Measurements from ENCODE around the gene CELF4.

The CELF4 gene

GRCh38 chr18:37560003-37560402 is 5.6 kb downstream of the CELF4 start:
- H3K4me3 ChIP-seq (ENCODE audit: low read length): no peak overlapping the region
- DNase-seq (ENCODE audit: low read depth): no peak
- TF ChIP-seq CTCF (conservative IDR thresholded peaks at IDR 0.05; ENCODE audit: low read length): no peak

GRCh38 chr18:37559194-37559593 is 6.4 kb downstream of the CELF4 start:
- no peak overlapping the region for H3K4me3 ChIP-seq (ENCODE audit: low read length)
- TF ChIP-seq CTCF (conservative IDR thresholded peaks at IDR 0.05; ENCODE audit: low read length): no peak
- no peak for DNase-seq (ENCODE audit: low read depth)

GRCh38 chr18:37554399-37554787 is 11.2 kb downstream of the CELF4 start:
- no peak for TF ChIP-seq CTCF (conservative IDR thresholded peaks at IDR 0.05; ENCODE audit: low read length)
- DNase-seq (ENCODE audit: low read depth): no peak
- H3K4me3 ChIP-seq (ENCODE audit: low read length): no peak overlapping the region

GRCh38 chr18:37553633-37554398 is 11.8 kb downstream of the CELF4 start:
- TF ChIP-seq CTCF (conservative IDR thresholded peaks at IDR 0.05; ENCODE audit: low read length): peak; percentile 20
- H3K4me3 ChIP-seq (ENCODE audit: low read length): no peak overlapping the region
- no peak for DNase-seq (ENCODE audit: low read depth)

- DNase-seq (ENCODE audit: low read depth): no peak
- no peak for TF ChIP-seq CTCF (conservative IDR thresholded peaks at IDR 0.05; ENCODE audit: low read length)
- no peak overlapping the region for H3K4me3 ChIP-seq (ENCODE audit: low read length)
These were observed 13.3 kb downstream of the CELF4 start for GRCh38 chr18:37552286-37552685.

- no peak for DNase-seq (ENCODE audit: low read depth)
- no peak overlapping the region for H3K4me3 ChIP-seq (ENCODE audit: low read length)
- no peak for TF ChIP-seq CTCF (conservative IDR thresholded peaks at IDR 0.05; ENCODE audit: low read length)
These were observed 13.8 kb downstream of the CELF4 start for GRCh38 chr18:37551846-37552245.

GRCh38 chr18:37551249-37551648 is 14.3 kb downstream of the CELF4 start:
- TF ChIP-seq CTCF (conservative IDR thresholded peaks at IDR 0.05; ENCODE audit: low read length): no peak
- DNase-seq (ENCODE audit: low read depth): no peak
- no peak overlapping the region for H3K4me3 ChIP-seq (ENCODE audit: low read length)

Data from AG10803 (cell line).